H1 (cell line): ENCODE data around the gene MAP2K5. TPM values are rescaled to one million over a fixed set of nuclear protein-coding genes. Genes with fewer than 3 reads are reported as not detected.

Source experiments
- CTCF ChIA-PET: fragments of 300-600 bp; sonication (Branson Sonifier 250); formaldehyde crosslinking; loops from one replicate; lab custom pipeline; 2021; ENCODE audit not compliant: partially characterized antibody; lab: Charles Lee
- POLR2A ChIA-PET: fragments of 300-600 bp; sonication (Branson Sonifier 250); formaldehyde crosslinking; loops from one replicate; lab custom pipeline; 2021; ENCODE audit warnings: inconsistent platforms; ENCODE audit not compliant: partially characterized antibody; lab: Charles Lee
- DNase-seq, 2 experiments: peaks; one replicate each; pipeline versions ENCODE4 v3.0.0 to v3.0.0-alpha.2; 2010 to 2022; ENCODE audit warnings: low spot score in 2 of 2, low read depth in 1 of 2, mixed read lengths in 1 of 2
- FAIRE-seq: peaks from 2 replicates; lab custom pipeline; 2011; peaks lifted over from hg19 to GRCh38; lab: Jason Lieb, UNC
- H2AFZ ChIP-seq: 2 replicates; pipeline ENCODE4 v1.8.1; 2012; ENCODE audit warnings: low read length, inconsistent platforms
- H2AK5ac ChIP-seq: 2 replicates; pipeline ENCODE4 v1.6.1; 2013; ENCODE audit warnings: low read depth, low read length
- H2BK120ac ChIP-seq: replicated peaks from 2 replicates; pipeline ENCODE3; 2013; ENCODE audit warnings: low read depth, low read length, inconsistent platforms
- H2BK12ac ChIP-seq: 2 replicates; pipeline ENCODE4 v1.6.1; 2013; ENCODE audit warnings: low read depth, low read length
- H2BK15ac ChIP-seq: 2 replicates; pipeline ENCODE4 v1.6.1; 2013; ENCODE audit warnings: low read length
- H2BK20ac ChIP-seq: 2 replicates; pipeline ENCODE4 v1.6.1; 2013; ENCODE audit warnings: low read length
- H2BK5ac ChIP-seq: 2 replicates; pipeline ENCODE4 v1.6.1; 2013; ENCODE audit warnings: low read depth, low read length
- H3K14ac ChIP-seq: 2 replicates; pipeline ENCODE4 v1.6.1; 2013; ENCODE audit warnings: inconsistent platforms; ENCODE audit not compliant: insufficient read length
- H3K18ac ChIP-seq: 2 replicates; pipeline ENCODE4 v1.6.1; 2013; ENCODE audit warnings: low read length; ENCODE audit errors: extremely low read depth
- H3K23ac ChIP-seq: 2 replicates; pipeline ENCODE4 v1.6.1; 2013; ENCODE audit warnings: inconsistent platforms; ENCODE audit not compliant: insufficient read length
- H3K23me2 ChIP-seq: 2 replicates; pipeline ENCODE4 v1.6.1; 2013; ENCODE audit warnings: low read depth, low read length
- H3K27ac ChIP-seq: 2 replicates; pipeline ENCODE4 v1.6.1; 2011; ENCODE audit warnings: low read depth, low read length, inconsistent platforms
- H3K27me3 ChIP-seq, 4 experiments: replicated peaks in 1 of 4; 1 replicate in 1 of 4; 2 replicates in 3 of 4; pipeline versions ENCODE4 v1.6.1 to v1.8.1; 2011 to 2013; ENCODE audit warnings: low read length in 3 of 4, mild to moderate bottlenecking in 3 of 4, inconsistent platforms in 2 of 4, mixed read lengths in 2 of 4, moderate library complexity in 1 of 4; ENCODE audit not compliant: control insufficient read depth in 3 of 4, insufficient read depth in 3 of 4; ENCODE audit errors: extremely low read depth in 1 of 4
- H3K36me3 ChIP-seq, 4 experiments: 2 replicates each; pipeline versions ENCODE4 v1.6.1 to v1.8.1; 2011 to 2013; ENCODE audit warnings: mild to moderate bottlenecking in 4 of 4, low read length in 3 of 4, moderate library complexity in 2 of 4, control low read depth in 1 of 4, inconsistent platforms in 1 of 4; ENCODE audit not compliant: insufficient read depth in 4 of 4, control insufficient read depth in 2 of 4
- H3K4ac ChIP-seq: replicated peaks from 2 replicates; pipeline ENCODE3; 2013; ENCODE audit warnings: low read length, low read depth, mixed read lengths, inconsistent platforms; ENCODE audit not compliant: insufficient read length
- H3K4me1 ChIP-seq, 4 experiments: replicated peaks in 1 of 4; 1 replicate in 1 of 4; 2 replicates in 3 of 4; pipeline versions ENCODE4 v1.6.1 to v1.8.1; 2011 to 2013; ENCODE audit warnings: low read length in 3 of 4, inconsistent platforms in 2 of 4, mixed read lengths in 1 of 4; ENCODE audit not compliant: insufficient read depth in 4 of 4, control insufficient read depth in 3 of 4
- H3K4me2 ChIP-seq, 2 experiments: 2 replicates each; pipeline versions ENCODE4 v1.6.1 to v1.8.1; 2011 to 2013; ENCODE audit warnings: low read depth in 2 of 2, low read length in 2 of 2, control low read depth in 1 of 2, inconsistent platforms in 1 of 2, mild to moderate bottlenecking in 1 of 2; ENCODE audit not compliant: insufficient read depth in 1 of 2
- H3K4me3 ChIP-seq, 4 experiments: fragments of 200-600, 300-600 bp in 1 of 4; sonication (generic), shearing (Covaris generic), sonication (Bioruptor Twin) in 1 of 4; 2 replicates each; pipeline versions ENCODE4 v1.5.1 to v1.8.1; 2011 to 2016; ENCODE audit warnings: low read length in 4 of 4, low read depth in 3 of 4, control low read depth in 2 of 4, inconsistent platforms in 2 of 4, mild to moderate bottlenecking in 2 of 4, mixed read lengths in 1 of 4, moderate library complexity in 1 of 4; ENCODE audit not compliant: insufficient read depth in 2 of 4; ENCODE audit errors: extremely low read depth in 1 of 4
- H3K56ac ChIP-seq: replicated peaks from 2 replicates; pipeline ENCODE3; 2013; ENCODE audit warnings: low read depth, mild to moderate bottlenecking, mixed read lengths, low read length, inconsistent platforms; ENCODE audit not compliant: insufficient read length
- H3K79me1 ChIP-seq: 2 replicates; pipeline ENCODE4 v1.6.1; 2013; ENCODE audit warnings: low read depth, low read length, control low read depth
- H3K79me2 ChIP-seq, 2 experiments: 2 replicates each; pipeline versions ENCODE4 v1.6.1 to v1.8.1; 2012 to 2013; ENCODE audit warnings: low read length in 2 of 2, mild to moderate bottlenecking in 2 of 2, inconsistent platforms in 1 of 2; ENCODE audit not compliant: insufficient read depth in 2 of 2, control insufficient read depth in 1 of 2
- H3K9ac ChIP-seq, 4 experiments: replicated peaks in 1 of 4; 1 replicate in 1 of 4; 2 replicates in 3 of 4; pipeline versions ENCODE4 v1.6.1 to v1.8.1; 2011 to 2013; ENCODE audit warnings: low read depth in 3 of 4, low read length in 3 of 4, control low read depth in 2 of 4, mild to moderate bottlenecking in 2 of 4, moderate library complexity in 2 of 4, inconsistent platforms in 1 of 4; ENCODE audit errors: extremely low read depth in 1 of 4
- H3K9me3 ChIP-seq, 2 experiments: 2 replicates each; pipeline versions ENCODE4 v1.6.1 to v1.8.1; 2012 to 2013; ENCODE audit warnings: mild to moderate bottlenecking in 2 of 2, moderate library complexity in 2 of 2, control low read depth in 1 of 2, inconsistent platforms in 1 of 2, low read depth in 1 of 2, low read length in 1 of 2, mixed read lengths in 1 of 2; ENCODE audit not compliant: insufficient read depth in 2 of 2
- H4K20me1 ChIP-seq, 2 experiments: replicated peaks in 1 of 2; 2 replicates each; pipeline versions ENCODE3 to v1.8.1; 2011 to 2013; ENCODE audit warnings: inconsistent platforms in 2 of 2, low read length in 2 of 2, mild to moderate bottlenecking in 1 of 2; ENCODE audit not compliant: insufficient read depth in 2 of 2, control insufficient read depth in 1 of 2
- H4K5ac ChIP-seq: 2 replicates; pipeline ENCODE4 v1.6.1; 2013; ENCODE audit warnings: low read length, low read depth, mixed read lengths, inconsistent platforms; ENCODE audit not compliant: insufficient read length
- H4K8ac ChIP-seq: 2 replicates; pipeline ENCODE4 v1.8.0; 2013; ENCODE audit warnings: mild to moderate bottlenecking, moderate library complexity, low read length, inconsistent platforms; ENCODE audit not compliant: insufficient read depth; ENCODE audit errors: extremely low read depth
- H4K91ac ChIP-seq: replicated peaks from 2 replicates; pipeline ENCODE3; 2013; ENCODE audit warnings: low read length, mixed read lengths, inconsistent platforms; ENCODE audit not compliant: insufficient read length
- CBX5 ChIP-seq: fragments of 300-800, 300-1000 bp; sonication (generic); IDR thresholded peaks from 2 replicates; pipeline ENCODE4 v1.7.1; 2016; ENCODE audit warnings: antibody characterized with exemption, low read length, low read depth
- CEBPB ChIP-seq: IDR thresholded peaks from 2 replicates; pipeline ENCODE4 v1.6.1; 2012; ENCODE audit warnings: low read depth, low read length
- HDAC2 ChIP-seq, 2 experiments: fragments of 300-600 bp in 1 of 2; sonication (generic) in 1 of 2; IDR thresholded peaks; 2 replicates each; pipeline ENCODE4 v1.6.1; 2011 to 2012; ENCODE audit warnings: low read depth in 2 of 2, low read length in 2 of 2, mild to moderate bottlenecking in 2 of 2, moderate library complexity in 2 of 2, borderline replicate concordance in 1 of 2, inconsistent platforms in 1 of 2
- KDM1A ChIP-seq: fragments of 200-600, 300-600 bp; sonication (generic); IDR thresholded peaks from 2 replicates; pipeline ENCODE4 v1.7.1; 2016; ENCODE audit warnings: mild to moderate bottlenecking, low read length, borderline replicate concordance
- SAP30 ChIP-seq: fragments of 300-600 bp; sonication (generic); IDR thresholded peaks from 2 replicates; pipeline ENCODE4 v1.7.1; 2012; ENCODE audit warnings: low read length, moderate library complexity, mild to moderate bottlenecking, inconsistent platforms; ENCODE audit not compliant: insufficient read depth, insufficient replicate concordance
- USF2 ChIP-seq: IDR thresholded peaks from 2 replicates; pipeline ENCODE4 v1.6.1; 2011; ENCODE audit warnings: low read length, improper control_type of control experiment
- WGBS, 2 experiments: shearing (Covaris generic) in 1 of 2; methylation state at CpG; one replicate each; pipeline versions ENCODE4 v1.1.6 to v1.1.7; 2013 to 2015; ENCODE audit warnings: low lambda C conversion rate in 2 of 2, mixed read lengths in 2 of 2, inconsistent platforms in 1 of 2, low coverage in 1 of 2, missing lambda C conversion rate in 1 of 2; ENCODE audit not compliant: insufficient replicate concordance in 2 of 2, insufficient coverage in 1 of 2, insufficient read length in 1 of 2; ENCODE audit errors: extremely low coverage in 1 of 2, missing lambda C conversion rate in 1 of 2; 5-methylcytosine and 5-hydroxymethylcytosine counted together
- polyA plus RNA-seq, 7 experiments: library from polyadenylated mRNA; depleted of rRNA in 3 of 7; stranded (reverse) in 5 of 7; unstranded in 2 of 7; fragments of >200 nt in 5 of 7; fragments of 200-250 nt in 2 of 7; gene quantifications; 1 replicate in 5 of 7; 2 replicates in 1 of 7; 4 replicates in 1 of 7; pipeline versions ENCODE4 v1.2.1 to v1.2.3, GENCODE V29; 2011 to 2013; ENCODE audit warnings: missing spikeins in 2 of 7, mixed read lengths in 2 of 7
- total RNA-seq: library from RNA; stranded (reverse); fragmentation: NEBNext Ultra II Directional; extraction: Animal tissue kit (Norgen Biotek cat#: 25700); gene quantifications from 2 replicates; pipeline ENCODE4 v1.2.1, GENCODE V29; 2021

The MAP2K5 gene
- total and polyA plus RNA-seq, 2 of the 8 experiments (the other 6 are each of a cell fraction or from before 2014, with no cell fraction given): 4.4 to 15.8 TPM

GRCh38 chr15:67608638-67608959, 66.1 kb downstream of the MAP2K5 start:
- no peaks in the 10 kb centered on the region for H3K36me3 ChIP-seq
- no peaks in the 10 kb centered on the region for H3K79me1 ChIP-seq
- H4K5ac ChIP-seq: no peak overlapping the region
- no peaks in the 10 kb centered on the region for H3K9me3 ChIP-seq
- no peaks in the 10 kb centered on the region for H4K20me1 ChIP-seq
- H3K18ac ChIP-seq: no peak overlapping the region
- H3K4ac ChIP-seq: no peak overlapping the region
- ChIA-PET POLR2A (no interaction called here), CTCF (no interaction called here)
- no peaks in the 10 kb centered on the region for H3K79me2 ChIP-seq
- no peak overlapping the region for H3K14ac ChIP-seq
- H3K27ac ChIP-seq: no peak overlapping the region
- H2AK5ac ChIP-seq: no peak overlapping the region
- H3K9ac ChIP-seq: no peak overlapping the region
- H3K4me1 ChIP-seq: peaks cover 0 to 3% (median 1%) of the 10 kb centered on the region in 4 experiments; a peak in 2 of 7 replicates
- no peak overlapping the region for H3K56ac ChIP-seq
- no peak overlapping the region for H2AFZ ChIP-seq
- DNase-seq (no peak), FAIRE-seq (no peak)
- no peak overlapping the region for H2BK12ac ChIP-seq
- H2BK15ac ChIP-seq: no peak overlapping the region
- H4K91ac ChIP-seq: no peak overlapping the region
- H2BK20ac ChIP-seq: no peak overlapping the region
- no peak overlapping the region for H3K23ac ChIP-seq
- H2BK120ac ChIP-seq: no peak overlapping the region
- no peaks in the 10 kb centered on the region for H3K23me2 ChIP-seq
- H3K27me3 ChIP-seq: no peaks in the 10 kb centered on the region
- H4K8ac ChIP-seq: no peak overlapping the region
- no peak overlapping the region for H3K4me3 ChIP-seq
- WGBS, 2 experiments: 93% methylated on average over 2 of the region's 2 CpGs; no CpG with 5 or more reads in 1 of the 2 experiments
- H2BK5ac ChIP-seq: no peak overlapping the region
- no peak overlapping the region for H3K4me2 ChIP-seq
- TF ChIP-seq CBX5 (no peak), SAP30 (no peak), CEBPB (no peak), USF2 (no peak), KDM1A (no peak), HDAC2 (IDR thresholded peaks at IDR 0.05; ENCODE audit: borderline replicate concordance in 1 of 2, low read depth in 2 of 2, low read length in 2 of 2) (no peak)
